Right lobe of liver (tissue), 6 donors: ENCODE measurements around the gene TIMP2. TPM values are rescaled to one million over a fixed set of nuclear protein-coding genes. Genes with fewer than 3 reads are reported as not detected.
A peak's percentile ranks its signal among the peaks of the same experiment; 100 is the strongest.

ENCODE experiments used
- ATAC-seq, 4 donors: fragments of 200-7000 bp; cut with Tn5 transposase; one replicate each; pipeline ENCODE4 v1.9.1; 2020; ENCODE audit warnings: mild to moderate bottlenecking in 4 of 4, moderate library complexity in 4 of 4
- DNase-seq, 3 donors: peaks; one replicate each; pipeline ENCODE4 v3.0.0-alpha.2; 2020
- H3K27ac ChIP-seq, 3 donors: fragments of 200-600 bp; one replicate each; pipeline ENCODE4 v1.8.0; 2022
- H3K27me3 ChIP-seq, 2 donors: fragments of 200-600 bp; one replicate each; pipeline ENCODE4 v1.8.0; 2022
- H3K36me3 ChIP-seq, 4 donors: fragments of 200-600 bp; sonication (generic) in 1 of 4; one replicate each; pipeline versions ENCODE4 v1.5.1 to v1.8.0; 2017 to 2022; ENCODE audit warnings: control low read depth in 1 of 4
- H3K4me1 ChIP-seq, 4 donors: fragments of 200-600 bp; sonication (generic) in 1 of 4; one replicate each; pipeline versions ENCODE4 v1.5.1 to v1.8.0; 2017 to 2022; ENCODE audit warnings: control low read depth in 1 of 4
- H3K4me3 ChIP-seq, 3 donors: fragments of 200-600 bp; one replicate each; pipeline ENCODE4 v1.8.0; 2022
- H3K9me3 ChIP-seq, 4 donors: fragments of 200-600 bp; sonication (generic) in 1 of 4; one replicate each; pipeline versions ENCODE4 v1.5.1 to v1.8.0; 2017 to 2022; ENCODE audit warnings: control low read depth in 1 of 4
- POLR2A ChIP-seq: fragments of 450-650 bp; IDR thresholded peaks from one replicate; pipeline ENCODE4 v1.6.1; 2017; ENCODE audit warnings: antibody characterized with exemption, mild to moderate bottlenecking
- WGBS: methylation state at CpG from one replicate; pipeline ENCODE4 v1.1.6; 2018; ENCODE audit warnings: low coverage, low lambda C conversion rate; ENCODE audit not compliant: insufficient coverage; ENCODE audit errors: missing lambda C conversion rate; 5-methylcytosine and 5-hydroxymethylcytosine counted together
- intact Hi-C, 2 donors: fragments of 100-400 bp; cut with DNase I; formaldehyde crosslinking; loops; one replicate each; pipeline versions ENCODE4 v1.11.2 to v1.14.1; 2022
- total RNA-seq, 6 experiments: library from RNA; depleted of rRNA in 2 of 6; stranded (reverse); fragments of >200 nt in 2 of 6; fragmentation: NEBNext Ultra II Directional in 3 of 6; extraction: Animal tissue kit (Norgen Biotek cat#: 25700) in 3 of 6; gene quantifications; one replicate each; pipeline versions ENCODE4 v1.1.0 to v1.2.4, GENCODE V29; 2016 to 2023
- TF ChIP-seq, protein P1 (sequence below), 4 donors: fragments of 200-600 bp in 3 of 4; fragments of 450-650 bp in 1 of 4; IDR thresholded peaks; one replicate each; pipeline versions ENCODE4 v1.5.1 to v1.8.0; 2016 to 2022; ENCODE audit warnings: antibody characterized with exemption in 4 of 4, mild to moderate bottlenecking in 2 of 4
- donor health status: DM: no; HTN: yes; CAD: no.
- donor health status: DM: no; HTN: no; CAD: no.
- donor health status: DM: no; HTN: no; CAD: no.
- donor health status: DM: no; HTN: yes; CAD: no.
- donor health status: DM: no; HTN: yes; CAD: no.

The TIMP2 gene
- total RNA-seq, 6 experiments from 2014 or later, result 18.9 to 36.1 (median 26.7) TPM

DNA sequence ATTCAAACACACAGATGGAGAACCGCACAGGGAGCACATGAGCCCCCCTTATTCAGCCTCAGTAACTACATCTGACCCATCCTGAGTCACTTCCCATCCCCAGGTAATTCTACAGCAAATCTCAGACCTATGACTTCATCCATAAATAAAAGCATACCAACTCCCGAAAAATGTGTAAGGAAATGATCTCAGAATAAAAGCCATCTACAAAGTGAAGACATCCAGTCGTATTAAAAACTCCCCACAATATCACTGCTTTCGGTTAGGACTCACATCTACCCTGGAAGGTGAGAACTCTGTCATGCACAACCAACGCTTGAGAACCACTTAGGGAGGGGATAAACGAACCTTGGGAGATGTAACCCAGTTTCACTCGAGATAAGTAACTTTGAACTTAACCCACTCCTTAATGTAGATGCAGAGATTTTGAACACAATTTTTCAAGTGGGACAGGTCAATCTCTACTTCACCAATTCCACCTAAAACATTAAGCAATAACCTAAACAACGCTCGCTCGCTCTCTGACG is 85.9 kb downstream of the TIMP2 start:
- H3K4me1 ChIP-seq, result peaks cover 0 to 18% (median 5%) of the 10 kb centered on the region in 4 donors
- intact Hi-C loops, result no loop called here
- peak overlapping the region; percentile 98 to 100 (median 99) for H3K27ac ChIP-seq
- H3K27me3 ChIP-seq, result no peaks in the 10 kb centered on the region
- H3K9me3 ChIP-seq, result no peaks in the 10 kb centered on the region
- ATAC-seq, result no peak
- peaks cover 5 to 37% (median 24%) of the 10 kb centered on the region in 4 donors for H3K36me3 ChIP-seq
- DNase-seq, result no peak
- WGBS, result 16% methylated on average over 11 of the region's 11 CpGs
- peak overlapping the region; percentile 67 to 95 (median 93) for H3K4me3 ChIP-seq
- no peak for TF ChIP-seq POLR2A

- intact Hi-C loops, result no loop called here
- TF ChIP-seq, protein P1, sequence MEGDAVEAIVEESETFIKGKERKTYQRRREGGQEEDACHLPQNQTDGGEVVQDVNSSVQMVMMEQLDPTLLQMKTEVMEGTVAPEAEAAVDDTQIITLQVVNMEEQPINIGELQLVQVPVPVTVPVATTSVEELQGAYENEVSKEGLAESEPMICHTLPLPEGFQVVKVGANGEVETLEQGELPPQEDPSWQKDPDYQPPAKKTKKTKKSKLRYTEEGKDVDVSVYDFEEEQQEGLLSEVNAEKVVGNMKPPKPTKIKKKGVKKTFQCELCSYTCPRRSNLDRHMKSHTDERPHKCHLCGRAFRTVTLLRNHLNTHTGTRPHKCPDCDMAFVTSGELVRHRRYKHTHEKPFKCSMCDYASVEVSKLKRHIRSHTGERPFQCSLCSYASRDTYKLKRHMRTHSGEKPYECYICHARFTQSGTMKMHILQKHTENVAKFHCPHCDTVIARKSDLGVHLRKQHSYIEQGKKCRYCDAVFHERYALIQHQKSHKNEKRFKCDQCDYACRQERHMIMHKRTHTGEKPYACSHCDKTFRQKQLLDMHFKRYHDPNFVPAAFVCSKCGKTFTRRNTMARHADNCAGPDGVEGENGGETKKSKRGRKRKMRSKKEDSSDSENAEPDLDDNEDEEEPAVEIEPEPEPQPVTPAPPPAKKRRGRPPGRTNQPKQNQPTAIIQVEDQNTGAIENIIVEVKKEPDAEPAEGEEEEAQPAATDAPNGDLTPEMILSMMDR (IDR thresholded peaks at IDR 0.05), result no peak
- TF ChIP-seq POLR2A, result no peak
- Histone ChIP-seq H3K36me3 (peaks cover 7 to 44% (median 28%) of the 10 kb centered on the region in 4 donors), H3K9me3 (no peaks in the 10 kb centered on the region), H3K27ac (peak overlapping the region in 1 of 3 donors; percentile 37), H3K4me1 (peaks cover 0 to 18% (median 5%) of the 10 kb centered on the region in 4 donors), H3K27me3 (no peaks in the 10 kb centered on the region), H3K4me3 (peak overlapping the region in 2 of 3 donors; percentile 9 to 14)
- DNase-seq (peak; percentile 73 to 86 (median 81)), ATAC-seq (peak; percentile 4 to 43 (median 34))
- WGBS, result 57% methylated on average over 2 of the region's 22 CpGs
Observed at GRCh38 chr17:78838574-78839005, 86.6 kb downstream of the TIMP2 start.

GRCh38 chr17:78836420-78837021 is 88.7 kb downstream of the TIMP2 start:
- Histone ChIP-seq H3K36me3 (peaks cover 7 to 59% (median 31%) of the 10 kb centered on the region in 4 donors), H3K27ac (no peak overlapping the region), H3K4me1 (peaks cover 0 to 18% (median 5%) of the 10 kb centered on the region in 4 donors), H3K9me3 (no peaks in the 10 kb centered on the region), H3K27me3 (no peaks in the 10 kb centered on the region), H3K4me3 (no peak overlapping the region)
- DNase-seq (no peak), ATAC-seq (no peak)
- intact Hi-C loops, result no loop called here
- WGBS, result 76% methylated on average over 3 of the region's 5 CpGs
- TF ChIP-seq, protein P1 (IDR thresholded peaks at IDR 0.05), result no peak
- no peak for TF ChIP-seq POLR2A

DNA sequence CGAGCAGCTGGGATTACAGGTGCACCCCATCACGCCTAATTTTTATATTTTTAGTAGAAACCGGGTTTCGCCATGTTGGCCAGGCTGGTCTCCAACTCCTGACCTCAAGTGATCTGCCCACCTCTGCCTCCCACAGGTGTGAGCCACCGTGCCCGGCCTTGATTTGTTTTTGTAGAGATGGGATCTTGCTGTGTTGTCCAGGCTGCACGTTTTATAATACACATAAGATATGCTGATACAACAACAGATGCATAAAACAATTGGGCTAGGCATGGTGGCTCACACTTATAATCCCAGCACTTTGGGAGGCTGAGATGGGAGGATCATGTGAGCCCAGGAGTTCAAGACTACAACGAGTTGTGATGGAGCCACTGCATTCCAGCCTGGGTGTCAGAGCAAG is 90.6 kb downstream of the TIMP2 start:
- peaks cover 7 to 76% (median 34%) of the 10 kb centered on the region in 4 donors for H3K36me3 ChIP-seq

GRCh38 chr17:78832541-78832810 is 92.7 kb downstream of the TIMP2 start:
- 100% methylated on average over 2 of the region's 2 CpGs for WGBS
- Histone ChIP-seq H3K4me3 (no peak overlapping the region), H3K4me1 (no peaks in the 10 kb centered on the region), H3K27ac (no peak overlapping the region), H3K36me3 (peaks cover 7 to 89% (median 38%) of the 10 kb centered on the region in 4 donors), H3K9me3 (no peaks in the 10 kb centered on the region), H3K27me3 (no peaks in the 10 kb centered on the region)
- TF ChIP-seq, protein P1 (IDR thresholded peaks at IDR 0.05), result no peak
- no peak for TF ChIP-seq POLR2A
- DNase-seq (no peak), ATAC-seq (no peak)
- intact Hi-C loops, result no loop called here

More for the DNA sequence above, 90.6 kb downstream of the TIMP2 start:
- 97% methylated on average over 8 of the region's 8 CpGs for WGBS
- no peak for ATAC-seq
- Histone ChIP-seq H3K9me3 (no peaks in the 10 kb centered on the region), H3K4me3 (no peak overlapping the region), H3K4me1 (peaks cover 0 to 17% (median 4%) of the 10 kb centered on the region in 4 donors), H3K27me3 (no peaks in the 10 kb centered on the region), H3K27ac (no peak overlapping the region)
- TF ChIP-seq POLR2A, result no peak
- TF ChIP-seq, protein P1 (IDR thresholded peaks at IDR 0.05), result no peak
- DNase-seq, result no peak
- intact Hi-C loops, result no loop called here
